HL-60 (cell line): ENCODE measurements around the gene MALRD1.

Experiments used
- DNase-seq, 2 experiments: peaks; one replicate each; pipeline ENCODE4 v3.0.0-alpha.2; 2010 to 2020; ENCODE audit warnings: low read depth in 1 of 2, low spot score in 1 of 2
- H3K27ac ChIP-seq: fragments of 250-450 bp; sonication (Bioruptor Pico); replicated peaks from 2 replicates; pipeline ENCODE4 v1.5.1; 2020; ENCODE audit warnings: mild to moderate bottlenecking, moderate library complexity
- H3K27me3 ChIP-seq: fragments of 250-450 bp; sonication (Bioruptor Pico); 2 replicates; pipeline ENCODE4 v1.5.1; 2021; ENCODE audit warnings: mild to moderate bottlenecking, moderate library complexity; ENCODE audit not compliant: insufficient read depth, poor library complexity, severe bottlenecking
- H3K4me3 ChIP-seq: replicated peaks from 2 replicates; pipeline ENCODE4 v1.5.1; 2011; ENCODE audit warnings: mild to moderate bottlenecking, control low read depth, low read length; ENCODE audit not compliant: insufficient read depth
- GABPA ChIP-seq: IDR thresholded peaks from 2 replicates; pipeline ENCODE4 v1.6.1; 2012; ENCODE audit warnings: low read depth
- POLR2AphosphoS5 ChIP-seq: IDR thresholded peaks from 2 replicates; pipeline ENCODE4 v1.6.1; 2012; ENCODE audit warnings: low read depth
- REST ChIP-seq: IDR thresholded peaks from 2 replicates; pipeline ENCODE4 v1.6.1; 2012; ENCODE audit warnings: low read depth; ENCODE audit not compliant: insufficient replicate concordance
- SPI1 ChIP-seq: IDR thresholded peaks from 2 replicates; pipeline ENCODE4 v1.6.1; 2012; ENCODE audit warnings: low read depth, mild to moderate bottlenecking, borderline replicate concordance
- TF ChIP-seq, protein P1 (sequence below): IDR thresholded peaks from one replicate; pipeline ENCODE4 v1.5.1; 2011; ENCODE audit warnings: low read length, control low read depth, inconsistent platforms; ENCODE audit not compliant: insufficient read depth

Gene MALRD1

DNA sequence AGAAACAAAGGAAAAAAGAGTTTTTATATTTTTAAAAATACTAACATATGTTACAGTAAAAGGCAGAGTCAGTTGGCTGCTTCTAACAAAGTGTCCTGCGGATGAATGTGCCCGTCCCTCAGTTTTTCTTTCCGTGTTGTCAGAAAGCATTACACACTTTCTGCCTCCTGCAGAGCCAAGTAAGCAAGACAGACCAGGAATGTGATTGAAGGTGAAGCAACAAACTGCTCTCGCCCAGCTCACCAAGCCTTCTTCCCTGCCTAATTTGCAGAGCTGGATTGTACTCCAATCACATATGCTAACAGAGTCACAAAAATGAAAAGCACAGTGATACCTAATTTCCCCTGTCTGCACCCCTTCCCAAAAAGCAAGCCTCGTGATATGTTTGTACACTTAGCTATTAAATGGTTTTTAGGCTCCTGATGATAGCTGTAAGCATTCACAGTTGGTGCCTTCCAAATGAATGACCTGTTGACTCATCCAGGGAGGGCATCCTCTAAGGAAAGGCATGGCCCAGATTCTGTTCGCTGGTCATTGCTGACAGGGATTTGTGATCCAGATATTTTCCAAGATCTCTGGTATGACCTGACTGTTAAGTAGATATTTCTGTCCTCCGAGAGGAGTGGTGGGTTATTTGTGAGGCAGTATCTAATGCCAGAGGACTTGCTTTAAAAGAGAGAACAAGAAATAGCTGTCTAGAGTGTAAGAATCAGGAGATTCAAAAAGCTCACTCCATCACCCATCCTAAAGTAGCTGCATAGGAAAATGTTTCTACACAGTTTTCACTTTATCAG lies 580.4 kb downstream of the MALRD1 start:
- no peak for DNase-seq
- TF ChIP-seq POLR2AphosphoS5: no peak
- Histone ChIP-seq H3K4me3 (no peak overlapping the region), H3K27me3 (no peaks in the 10 kb centered on the region), H3K27ac (no peak overlapping the region)

- TF ChIP-seq REST: no peak
- H3K27ac ChIP-seq: no peak overlapping the region
- no peaks in the 10 kb centered on the region for H3K27me3 ChIP-seq
- no peak overlapping the region for H3K4me3 ChIP-seq
- no peak for DNase-seq
These were observed 581.0 kb downstream of the MALRD1 start for GRCh38 chr10:19629567-19629966.

DNA sequence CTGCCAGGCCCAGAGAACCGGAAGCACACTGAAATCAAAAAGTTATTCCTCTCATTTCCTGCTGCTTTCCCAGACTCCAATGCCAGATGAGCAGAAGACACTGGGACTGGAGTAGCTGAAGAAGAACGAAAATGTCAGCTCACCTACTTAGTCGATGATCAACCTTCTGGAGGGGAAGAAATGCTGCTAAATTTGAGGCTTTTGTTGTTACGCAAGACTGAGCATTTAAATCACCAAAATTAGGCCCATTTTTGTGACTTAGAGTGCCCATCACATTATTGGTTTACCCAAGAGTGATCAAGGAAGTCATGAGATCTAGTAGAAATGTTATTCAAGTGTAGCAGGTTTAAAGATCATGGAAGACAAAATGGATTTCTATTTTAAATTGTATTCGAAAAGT lies 585.6 kb downstream of the MALRD1 start:
- no peak for DNase-seq
- Histone ChIP-seq H3K4me3 (no peak overlapping the region), H3K27me3 (no peaks in the 10 kb centered on the region), H3K27ac (no peak overlapping the region)
- TF ChIP-seq, protein P1, sequence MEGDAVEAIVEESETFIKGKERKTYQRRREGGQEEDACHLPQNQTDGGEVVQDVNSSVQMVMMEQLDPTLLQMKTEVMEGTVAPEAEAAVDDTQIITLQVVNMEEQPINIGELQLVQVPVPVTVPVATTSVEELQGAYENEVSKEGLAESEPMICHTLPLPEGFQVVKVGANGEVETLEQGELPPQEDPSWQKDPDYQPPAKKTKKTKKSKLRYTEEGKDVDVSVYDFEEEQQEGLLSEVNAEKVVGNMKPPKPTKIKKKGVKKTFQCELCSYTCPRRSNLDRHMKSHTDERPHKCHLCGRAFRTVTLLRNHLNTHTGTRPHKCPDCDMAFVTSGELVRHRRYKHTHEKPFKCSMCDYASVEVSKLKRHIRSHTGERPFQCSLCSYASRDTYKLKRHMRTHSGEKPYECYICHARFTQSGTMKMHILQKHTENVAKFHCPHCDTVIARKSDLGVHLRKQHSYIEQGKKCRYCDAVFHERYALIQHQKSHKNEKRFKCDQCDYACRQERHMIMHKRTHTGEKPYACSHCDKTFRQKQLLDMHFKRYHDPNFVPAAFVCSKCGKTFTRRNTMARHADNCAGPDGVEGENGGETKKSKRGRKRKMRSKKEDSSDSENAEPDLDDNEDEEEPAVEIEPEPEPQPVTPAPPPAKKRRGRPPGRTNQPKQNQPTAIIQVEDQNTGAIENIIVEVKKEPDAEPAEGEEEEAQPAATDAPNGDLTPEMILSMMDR: no peak
- no peak for TF ChIP-seq REST

GRCh38 chr10:19638182-19638895 lies 589.7 kb downstream of the MALRD1 start:
- DNase-seq: peak; percentile 5 to 19
- Histone ChIP-seq H3K27ac (no peak overlapping the region), H3K27me3 (no peaks in the 10 kb centered on the region), H3K4me3 (no peak overlapping the region)
- TF ChIP-seq, protein P1: no peak
- no peak for TF ChIP-seq REST
- TF ChIP-seq GABPA: no peak
- TF ChIP-seq SPI1: no peak
- TF ChIP-seq POLR2AphosphoS5: no peak
